ENCODE measurements around the gene TNK2.
"Not testable (repeated sequence)": the region's sequence is repeated elsewhere in the genome, so short reads cannot be mapped to it uniquely, and the experiment has no call there.

TNK2 gene

DNA sequence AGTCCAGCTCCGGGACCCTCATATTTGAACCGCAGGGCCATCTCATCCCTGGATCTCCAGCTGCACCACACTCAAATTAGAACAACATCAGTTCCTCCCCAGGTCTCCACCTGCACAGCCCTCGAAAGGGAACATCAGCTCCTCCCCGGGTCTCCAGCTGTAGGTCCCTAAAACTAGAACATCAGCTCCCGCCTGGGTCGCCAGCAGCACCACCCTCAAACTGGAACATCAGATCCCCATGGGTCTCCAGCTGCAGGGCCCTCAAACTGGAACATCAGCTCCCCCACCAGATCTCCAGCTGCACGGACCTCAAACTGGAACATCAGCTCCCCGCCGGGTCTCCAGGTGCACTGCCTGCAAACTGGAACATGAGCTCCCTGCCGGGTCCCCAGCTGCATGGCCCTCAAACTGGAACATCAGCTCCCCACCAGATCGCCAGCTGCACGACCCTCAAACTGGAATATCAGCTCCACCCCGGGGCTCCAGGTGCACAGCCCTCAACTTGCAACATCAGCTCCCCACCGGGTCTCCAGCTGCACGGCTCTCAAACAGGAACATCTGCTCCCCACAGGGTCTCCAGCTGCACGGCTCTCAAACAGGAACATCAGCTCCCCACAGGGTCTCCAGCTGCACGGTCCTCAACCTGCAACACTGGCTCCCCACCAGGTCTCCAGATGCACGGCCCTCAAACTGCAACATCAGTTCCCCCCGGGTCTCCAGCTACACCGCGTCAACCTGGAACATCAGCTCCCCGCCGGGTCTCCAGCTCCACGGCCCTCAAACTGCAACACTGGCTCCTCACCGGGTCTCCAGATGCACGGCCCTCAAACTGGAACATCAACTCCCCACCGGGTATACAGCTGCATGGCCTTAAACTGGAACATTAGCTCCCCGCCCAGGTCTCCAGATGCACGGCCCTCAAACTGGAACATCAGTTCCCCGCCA, 31.4 kb upstream of the TNK2 start:
- peaks cover 21% of the 10 kb centered on the region for H3K36me3 Mint-ChIP-seq (ENCODE audit: low read depth)
- DNase-seq (ENCODE audit: low spot score); H3K9me3 Mint-ChIP-seq; H3K4me1 Mint-ChIP-seq (ENCODE audit: low read depth); H3K27me3 Mint-ChIP-seq (ENCODE audit: low read depth); H3K27ac Mint-ChIP-seq; H3K4me3 Mint-ChIP-seq: not testable (repeated sequence)

- H3K27ac Mint-ChIP-seq; H3K4me3 Mint-ChIP-seq; H3K27me3 Mint-ChIP-seq (ENCODE audit: low read depth); H3K36me3 Mint-ChIP-seq (ENCODE audit: low read depth); H3K4me1 Mint-ChIP-seq (ENCODE audit: low read depth); DNase-seq (ENCODE audit: low spot score); H3K9me3 Mint-ChIP-seq: not testable (repeated sequence)
These were observed 24.7 kb upstream of the TNK2 start for GRCh38 chr3:195933044-195933430.

GRCh38 chr3:195932418-195933043, 24.2 kb upstream of the TNK2 start:
- Mint-ChIP-seq H3K27ac (no peak overlapping the region), H3K9me3 (no peaks in the 10 kb centered on the region), H3K4me3 (no peak overlapping the region), H3K4me1 (ENCODE audit: low read depth) (no peaks in the 10 kb centered on the region), H3K27me3 (ENCODE audit: low read depth) (no peaks in the 10 kb centered on the region), H3K36me3 (ENCODE audit: low read depth) (no peaks in the 10 kb centered on the region)
- DNase-seq (ENCODE audit: low spot score), result no peak

DNA sequence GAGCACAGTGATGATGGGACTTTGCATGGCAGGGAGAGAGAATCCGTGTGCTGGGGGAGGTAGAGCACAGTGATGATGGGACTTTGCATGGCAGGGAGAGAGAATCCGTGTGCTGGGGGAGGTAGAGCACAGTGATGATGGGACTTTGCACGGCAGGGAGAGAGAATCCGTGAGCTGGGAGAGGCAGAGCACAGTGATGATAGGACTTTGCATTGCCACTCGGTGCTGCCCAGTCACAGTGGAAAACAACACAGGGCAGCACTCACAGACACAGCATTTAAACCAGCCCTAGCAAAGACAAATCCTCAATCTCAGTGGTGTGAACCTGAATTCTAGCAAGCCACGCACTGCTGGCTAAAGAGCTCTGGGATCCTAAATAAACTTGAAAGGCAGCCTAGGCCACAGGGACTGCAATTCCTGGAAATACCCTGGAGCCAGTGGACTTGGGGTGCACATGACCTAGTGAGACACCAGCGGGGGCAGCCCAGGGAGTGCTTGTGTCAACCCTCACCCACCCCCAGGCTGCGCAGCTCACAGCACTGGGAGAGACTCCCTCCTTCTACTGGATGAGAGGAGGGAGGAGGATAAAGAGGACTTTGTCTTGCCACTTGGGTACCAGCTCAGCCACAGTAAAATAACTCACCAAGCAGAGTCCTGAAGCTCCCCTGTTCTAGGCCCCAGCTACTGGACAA, 23.4 kb upstream of the TNK2 start:
- Mint-ChIP-seq H3K4me1 (ENCODE audit: low read depth) (no peaks in the 10 kb centered on the region), H3K9me3 (no peaks in the 10 kb centered on the region), H3K4me3 (no peak overlapping the region), H3K36me3 (ENCODE audit: low read depth) (no peaks in the 10 kb centered on the region), H3K27me3 (ENCODE audit: low read depth) (no peaks in the 10 kb centered on the region), H3K27ac (no peak overlapping the region)
- no peak for DNase-seq (ENCODE audit: low spot score)

DNA sequence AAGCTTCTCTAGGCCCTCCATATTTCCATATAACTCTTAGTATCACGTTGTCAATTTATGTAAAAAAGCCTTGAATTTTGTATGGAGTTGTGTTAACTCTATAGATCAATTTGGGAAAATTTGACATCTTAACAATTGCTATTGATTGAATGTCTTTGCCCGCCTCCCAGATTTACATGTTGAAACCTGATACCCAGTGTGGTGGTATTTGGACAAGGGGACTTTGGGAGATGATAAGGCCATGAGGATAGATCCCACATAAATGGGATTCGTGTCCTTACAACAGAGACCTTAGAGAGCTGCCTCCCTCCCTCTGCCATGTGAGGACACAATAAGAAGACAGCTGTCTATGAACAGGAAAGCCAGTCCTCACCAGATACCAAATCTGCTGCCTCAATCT, 21.1 kb upstream of the TNK2 start:
- no peaks in the 10 kb centered on the region for H3K4me1 Mint-ChIP-seq (ENCODE audit: low read depth)
- H3K4me3 Mint-ChIP-seq, result no peak overlapping the region
- no peak overlapping the region for H3K27ac Mint-ChIP-seq
- no peaks in the 10 kb centered on the region for H3K27me3 Mint-ChIP-seq (ENCODE audit: low read depth)
- no peaks in the 10 kb centered on the region for H3K9me3 Mint-ChIP-seq
- no peaks in the 10 kb centered on the region for H3K36me3 Mint-ChIP-seq (ENCODE audit: low read depth)
- no peak for DNase-seq (ENCODE audit: low spot score)

GRCh38 chr3:195921334-195921791, 13.0 kb upstream of the TNK2 start:
- Mint-ChIP-seq H3K27me3 (ENCODE audit: low read depth) (no peaks in the 10 kb centered on the region), H3K27ac (no peak overlapping the region), H3K36me3 (ENCODE audit: low read depth) (no peaks in the 10 kb centered on the region), H3K4me1 (ENCODE audit: low read depth) (peaks cover 23% of the 10 kb centered on the region), H3K4me3 (no peak overlapping the region), H3K9me3 (no peaks in the 10 kb centered on the region)
- DNase-seq (ENCODE audit: low spot score), result no peak

DNA sequence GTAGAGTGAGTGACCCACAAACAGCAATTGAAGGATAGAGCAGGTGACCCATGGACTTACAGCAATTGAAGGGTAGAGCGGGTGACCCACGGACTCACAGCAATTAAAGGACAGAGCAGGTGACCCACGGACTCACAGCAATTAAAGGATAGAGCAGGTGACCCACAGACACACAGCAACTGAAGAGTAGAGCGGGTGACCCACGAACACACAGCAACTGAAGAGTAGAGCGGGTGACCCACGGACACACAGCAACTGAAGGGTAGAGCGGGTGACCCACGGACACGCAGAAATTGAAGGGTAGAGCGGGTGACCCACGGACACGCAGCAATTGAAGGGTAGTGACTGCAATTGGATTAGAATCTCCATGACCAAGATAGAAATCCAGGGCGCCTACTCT, 9.8 kb upstream of the TNK2 start:
- no peaks in the 10 kb centered on the region for H3K36me3 Mint-ChIP-seq (ENCODE audit: low read depth)
- H3K4me3 Mint-ChIP-seq, result no peak overlapping the region
- H3K9me3 Mint-ChIP-seq, result no peaks in the 10 kb centered on the region
- peaks cover 33% of the 10 kb centered on the region for H3K4me1 Mint-ChIP-seq (ENCODE audit: low read depth)
- no peak overlapping the region for H3K27ac Mint-ChIP-seq
- DNase-seq (ENCODE audit: low spot score), result no peak
- no peaks in the 10 kb centered on the region for H3K27me3 Mint-ChIP-seq (ENCODE audit: low read depth)

- H3K27ac Mint-ChIP-seq, result no peak overlapping the region
- H3K9me3 Mint-ChIP-seq, result no peaks in the 10 kb centered on the region
- H3K4me1 Mint-ChIP-seq (ENCODE audit: low read depth), result peaks cover 33% of the 10 kb centered on the region
- DNase-seq (ENCODE audit: low spot score), result no peak
- no peaks in the 10 kb centered on the region for H3K36me3 Mint-ChIP-seq (ENCODE audit: low read depth)
- H3K4me3 Mint-ChIP-seq, result no peak overlapping the region
- no peaks in the 10 kb centered on the region for H3K27me3 Mint-ChIP-seq (ENCODE audit: low read depth)
These were observed 8.6 kb upstream of the TNK2 start for GRCh38 chr3:195916991-195917390.

DNA sequence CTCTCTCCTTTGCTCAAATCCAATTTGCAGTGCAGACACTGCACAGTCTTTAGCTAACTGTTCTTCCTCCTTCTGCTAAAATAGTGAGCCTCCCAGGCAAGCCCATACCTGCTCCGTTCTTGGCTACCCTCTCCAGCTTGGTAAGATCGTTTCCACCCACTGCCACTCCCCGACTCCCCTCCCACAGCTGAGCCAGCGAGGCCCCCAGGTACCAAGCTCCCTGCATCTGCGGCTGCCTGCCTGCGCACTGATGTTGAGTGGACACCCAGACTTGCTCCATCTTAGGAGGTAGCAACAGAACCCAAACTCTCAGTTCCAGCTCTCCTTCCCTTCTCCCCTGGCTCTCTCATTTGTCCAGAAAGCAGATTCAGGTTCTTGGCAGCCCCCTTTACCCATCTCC, 7.9 kb upstream of the TNK2 start:
- Mint-ChIP-seq H3K4me3 (no peak overlapping the region), H3K27me3 (ENCODE audit: low read depth) (no peaks in the 10 kb centered on the region), H3K36me3 (ENCODE audit: low read depth) (no peaks in the 10 kb centered on the region), H3K9me3 (no peaks in the 10 kb centered on the region), H3K27ac (no peak overlapping the region), H3K4me1 (ENCODE audit: low read depth) (peaks cover 28% of the 10 kb centered on the region)
- DNase-seq (ENCODE audit: low spot score), result no peak

GRCh38 chr3:195914648-195915473, 6.5 kb upstream of the TNK2 start:
- Mint-ChIP-seq H3K4me3 (no peak overlapping the region), H3K27me3 (ENCODE audit: low read depth) (no peaks in the 10 kb centered on the region), H3K36me3 (ENCODE audit: low read depth) (no peaks in the 10 kb centered on the region), H3K27ac (peak overlapping the region; percentile 76), H3K4me1 (ENCODE audit: low read depth) (peaks cover 23% of the 10 kb centered on the region), H3K9me3 (no peaks in the 10 kb centered on the region)
- peak; percentile 95 for DNase-seq (ENCODE audit: low spot score)

- not testable (repeated sequence) for H3K4me3 Mint-ChIP-seq; DNase-seq (ENCODE audit: low spot score); H3K27me3 Mint-ChIP-seq (ENCODE audit: low read depth); H3K27ac Mint-ChIP-seq; H3K36me3 Mint-ChIP-seq (ENCODE audit: low read depth); H3K9me3 Mint-ChIP-seq
- peaks cover 19% of the 10 kb centered on the region for H3K4me1 Mint-ChIP-seq (ENCODE audit: low read depth)
These were observed 5.8 kb upstream of the TNK2 start for GRCh38 chr3:195914146-195914545.

DNA sequence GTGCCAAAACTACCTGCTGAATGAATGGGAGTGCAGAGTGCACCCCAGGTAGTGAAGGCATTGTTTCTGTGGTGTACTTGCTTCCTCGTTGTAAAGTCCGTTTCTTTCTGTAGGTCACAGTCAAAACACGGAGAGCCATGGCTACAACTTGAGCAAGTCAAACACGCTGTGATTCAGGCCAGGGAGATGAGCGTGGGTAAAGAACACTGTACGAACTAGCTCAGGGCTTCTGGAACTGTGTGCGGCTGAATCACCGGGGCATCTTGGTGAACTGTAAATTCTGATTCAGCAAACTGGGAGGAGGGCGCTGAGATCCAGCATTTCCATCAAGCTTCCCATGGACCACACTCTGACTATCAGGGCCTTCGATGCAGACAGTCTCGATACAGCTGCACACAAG, 5.0 kb upstream of the TNK2 start:
- H3K4me3 Mint-ChIP-seq, result no peak overlapping the region
- no peaks in the 10 kb centered on the region for H3K36me3 Mint-ChIP-seq (ENCODE audit: low read depth)
- no peaks in the 10 kb centered on the region for H3K27me3 Mint-ChIP-seq (ENCODE audit: low read depth)
- peak overlapping the region; percentile 31 for H3K27ac Mint-ChIP-seq
- peaks cover 16% of the 10 kb centered on the region for H3K4me1 Mint-ChIP-seq (ENCODE audit: low read depth)
- H3K9me3 Mint-ChIP-seq, result no peaks in the 10 kb centered on the region
- no peak for DNase-seq (ENCODE audit: low spot score)

GRCh38 chr3:195911946-195912270, 3.6 kb upstream of the TNK2 start:
- Mint-ChIP-seq H3K4me1 (ENCODE audit: low read depth) (peaks cover 24% of the 10 kb centered on the region), H3K27ac (no peak overlapping the region), H3K4me3 (no peak overlapping the region), H3K27me3 (ENCODE audit: low read depth) (no peaks in the 10 kb centered on the region), H3K36me3 (ENCODE audit: low read depth) (peaks cover 3% of the 10 kb centered on the region), H3K9me3 (no peaks in the 10 kb centered on the region)
- no peak for DNase-seq (ENCODE audit: low spot score)

Data from T-helper 2 cell treated with Interferon-gamma antibody and Interleukin-4, amounts not matched to agents 5 μg/mL and 100 μg/mL, for 36 hours (primary cell).